CD4-positive, alpha-beta memory T cell (primary cell): ENCODE results near the gene MYO7B. TPM values are rescaled to one million over a fixed set of nuclear protein-coding genes. Genes with fewer than 3 reads are reported as not detected.

ENCODE experiments used
- CTCF ChIA-PET: fragments of 350-600 bp; sonication (Branson Sonifier 250); formaldehyde crosslinking; loops from one replicate; lab custom pipeline; 2021; ENCODE audit warnings: inconsistent platforms; ENCODE audit not compliant: partially characterized antibody; lab: Charles Lee
- POLR2A ChIA-PET: fragments of 350-600 bp; sonication (Branson Sonifier 250); formaldehyde crosslinking; loops from one replicate; lab custom pipeline; 2021; ENCODE audit not compliant: partially characterized antibody; lab: Charles Lee
- DNase-seq, 5 donors: peaks; one replicate each; pipeline versions ENCODE4 v3.0.0 to v3.0.0-alpha.2; 2020 to 2022; ENCODE audit warnings: mixed read lengths in 1 of 5
- H3K27ac ChIP-seq: one replicate; pipeline ENCODE4 v1.7.0; 2013; ENCODE audit warnings: low read depth, low read length
- H3K27me3 ChIP-seq: 2 replicates; pipeline ENCODE4 v1.7.0; 2013; ENCODE audit warnings: mild to moderate bottlenecking, low read length, moderate library complexity; ENCODE audit not compliant: insufficient read depth
- H3K36me3 ChIP-seq: 2 replicates; pipeline ENCODE4 v1.7.0; 2013; ENCODE audit warnings: mild to moderate bottlenecking, low read length, moderate library complexity; ENCODE audit not compliant: insufficient read depth
- H3K4me1 ChIP-seq: 2 replicates; pipeline ENCODE4 v1.7.0; 2013; ENCODE audit warnings: mild to moderate bottlenecking, low read length, moderate library complexity; ENCODE audit not compliant: insufficient read depth
- H3K4me3 ChIP-seq, 2 donors: one replicate each; pipeline ENCODE4 v1.7.0; 2013; ENCODE audit warnings: low read length in 2 of 2, mild to moderate bottlenecking in 1 of 2
- H3K9me3 ChIP-seq, 2 donors: one replicate each; pipeline ENCODE4 v1.7.0; 2013; ENCODE audit warnings: low read length in 2 of 2, control low read depth in 1 of 2; ENCODE audit not compliant: control insufficient read depth in 1 of 2
- H3K27ac Mint-ChIP-seq, 7 donors: one replicate each; pipeline ENCODE4 v1.8.0; 2020 to 2021; ENCODE audit warnings: mixed read lengths in 7 of 7, mild to moderate bottlenecking in 6 of 7, inconsistent platforms in 3 of 7, moderate library complexity in 3 of 7
- H3K27me3 Mint-ChIP-seq, 2 donors: one replicate each; pipeline ENCODE4 v1.8.0; 2020 to 2021; ENCODE audit warnings: mixed read lengths in 2 of 2
- H3K36me3 Mint-ChIP-seq, 2 donors: one replicate each; pipeline ENCODE4 v1.8.0; 2020 to 2021; ENCODE audit warnings: mixed read lengths in 2 of 2, inconsistent platforms in 1 of 2, mild to moderate bottlenecking in 1 of 2
- H3K4me1 Mint-ChIP-seq, 4 donors: one replicate each; pipeline ENCODE4 v1.8.0; 2020 to 2021; ENCODE audit warnings: mixed read lengths in 4 of 4, mild to moderate bottlenecking in 1 of 4
- H3K4me3 Mint-ChIP-seq, 8 donors: one replicate each; pipeline ENCODE4 v1.8.0; 2020 to 2021; ENCODE audit warnings: mixed read lengths in 8 of 8, mild to moderate bottlenecking in 7 of 8, moderate library complexity in 6 of 8, inconsistent platforms in 3 of 8
- H3K9me3 Mint-ChIP-seq, 8 donors: one replicate each; pipeline ENCODE4 v1.8.0; 2020 to 2021; ENCODE audit warnings: mixed read lengths in 8 of 8, mild to moderate bottlenecking in 5 of 8, inconsistent platforms in 3 of 8, moderate library complexity in 1 of 8
- intact Hi-C: fragments of 100-400 bp; cut with micrococcal nuclease; formaldehyde crosslinking; loops from one replicate; pipeline ENCODE4 v1.15.1; 2023
- polyA plus RNA-seq, 2 donors: library from polyadenylated mRNA; unstranded; fragments of 300-500 nt; fragmentation: Illumina TruSeq; gene quantifications; one replicate each; pipeline ENCODE4 v1.2.3, GENCODE V29; 2021
- total RNA-seq, 2 experiments: library from RNA; stranded (reverse); gene quantifications; one replicate each; pipeline ENCODE4 v1.2.3, GENCODE V29; 2021

The MYO7B gene
- total and polyA plus RNA-seq, 4 experiments from 2014 or later, result not detected

- Mint-ChIP-seq H3K27ac (peak overlapping the region; percentile 12 to 66 (median 43)), H3K36me3 (no peaks in the 10 kb centered on the region), H3K4me1 (peaks cover 9 to 51% (median 30%) of the 10 kb centered on the region in 4 donors), H3K9me3 (no peaks in the 10 kb centered on the region), H3K27me3 (no peaks in the 10 kb centered on the region), H3K4me3 (no peak overlapping the region)
- no peaks in the 10 kb centered on the region for H3K27me3 ChIP-seq
- H3K36me3 ChIP-seq, result no peaks in the 10 kb centered on the region
- POLR2A ChIA-PET, result no interaction called here
- DNase-seq, result peak in 1 of 5 donors; percentile 18
- H3K9me3 ChIP-seq, result no peaks in the 10 kb centered on the region
- CTCF ChIA-PET, result interaction anchor here (2.9 kb wide), 1 partner anchor 53 kb away, joined by 6 read pairs; no protein-coding TSS in a partner anchor
- H3K4me1 ChIP-seq, result peaks cover 32% of the 10 kb centered on the region
- H3K4me3 ChIP-seq, result no peak overlapping the region
- H3K27ac ChIP-seq, result no peak overlapping the region
- intact Hi-C loops, result loop anchor here (10.0 kb wide), 1 partner anchor 300 kb away; no protein-coding TSS in a partner anchor
Observed at GRCh38 chr2:127644066-127645025, 108.9 kb downstream of the MYO7B start.

DNA sequence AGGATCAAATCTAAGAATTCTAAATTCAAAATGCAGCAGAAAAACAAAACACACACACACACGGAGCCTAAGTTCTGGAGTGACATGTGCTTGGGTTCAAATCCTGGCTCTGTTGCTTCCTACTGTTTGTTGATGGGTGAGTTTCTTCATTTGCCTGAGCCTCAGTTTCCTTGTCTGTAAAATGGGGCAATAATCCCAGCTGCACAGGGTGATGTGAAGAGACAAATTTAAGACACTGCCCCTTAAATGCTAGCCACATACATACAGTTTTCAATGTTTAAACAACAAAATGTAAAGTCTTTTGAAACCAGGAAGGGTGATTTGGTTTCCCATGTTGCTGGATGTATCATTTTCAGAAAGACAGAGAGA is 109.5 kb downstream of the MYO7B start:
- no peak overlapping the region for H3K4me3 Mint-ChIP-seq
- peaks cover 29% of the 10 kb centered on the region for H3K4me1 ChIP-seq
- H3K27ac ChIP-seq, result no peak overlapping the region
- H3K27ac Mint-ChIP-seq, result peak overlapping the region in 6 of 7 donors; percentile 12 to 66 (median 42)
- no peak for DNase-seq
- H3K27me3 ChIP-seq, result no peaks in the 10 kb centered on the region
- POLR2A ChIA-PET, result no interaction called here
- H3K9me3 Mint-ChIP-seq, result no peaks in the 10 kb centered on the region
- H3K9me3 ChIP-seq, result no peaks in the 10 kb centered on the region
- H3K36me3 ChIP-seq, result no peaks in the 10 kb centered on the region
- no peaks in the 10 kb centered on the region for H3K27me3 Mint-ChIP-seq
- intact Hi-C loops, result loop anchor here (10.0 kb wide), 1 partner anchor 300 kb away; no protein-coding TSS in a partner anchor
- CTCF ChIA-PET, result interaction anchor here (2.9 kb wide), 1 partner anchor 54 kb away, joined by 6 read pairs; no protein-coding TSS in a partner anchor
- H3K4me3 ChIP-seq, result no peak overlapping the region
- peaks cover 13 to 49% (median 30%) of the 10 kb centered on the region in 4 donors for H3K4me1 Mint-ChIP-seq
- H3K36me3 Mint-ChIP-seq, result no peaks in the 10 kb centered on the region

- no peaks in the 10 kb centered on the region for H3K27me3 Mint-ChIP-seq
- DNase-seq, result peak in 1 of 5 donors; percentile 12
- CTCF ChIA-PET, result interaction anchor here (2.9 kb wide), 1 partner anchor 54 kb away, joined by 6 read pairs; no protein-coding TSS in a partner anchor
- no peaks in the 10 kb centered on the region for H3K36me3 ChIP-seq
- no peaks in the 10 kb centered on the region for H3K9me3 Mint-ChIP-seq
- no peaks in the 10 kb centered on the region for H3K9me3 ChIP-seq
- intact Hi-C loops, result loop anchor here (10.0 kb wide), 1 partner anchor 301 kb away; no protein-coding TSS in a partner anchor
- no peak within 1 kb of the TSS for H3K4me3 Mint-ChIP-seq
- H3K4me3 ChIP-seq, result no peak within 1 kb of the TSS
- H3K4me1 Mint-ChIP-seq, result peaks cover 13 to 43% (median 26%) of the 10 kb centered on the region in 4 donors
- H3K27ac Mint-ChIP-seq, result peak within 1 kb of the TSS in 4 of 7 donors; percentile 12 to 47 (median 43)
- POLR2A ChIA-PET, result no interaction called here
- H3K27ac ChIP-seq, result no peak within 1 kb of the TSS
- H3K4me1 ChIP-seq, result peaks cover 23% of the 10 kb centered on the region
- H3K36me3 Mint-ChIP-seq, result no peaks in the 10 kb centered on the region
- no peaks in the 10 kb centered on the region for H3K27me3 ChIP-seq
Observed at GRCh38 chr2:127645395-127646291, 110.2 kb downstream of the MYO7B start, which contains the start of gene GPR17. GPR17 (plus strand) TSS chr2:127646153; CDS start chr2:127650736, 4,583 bp downstream.

DNA sequence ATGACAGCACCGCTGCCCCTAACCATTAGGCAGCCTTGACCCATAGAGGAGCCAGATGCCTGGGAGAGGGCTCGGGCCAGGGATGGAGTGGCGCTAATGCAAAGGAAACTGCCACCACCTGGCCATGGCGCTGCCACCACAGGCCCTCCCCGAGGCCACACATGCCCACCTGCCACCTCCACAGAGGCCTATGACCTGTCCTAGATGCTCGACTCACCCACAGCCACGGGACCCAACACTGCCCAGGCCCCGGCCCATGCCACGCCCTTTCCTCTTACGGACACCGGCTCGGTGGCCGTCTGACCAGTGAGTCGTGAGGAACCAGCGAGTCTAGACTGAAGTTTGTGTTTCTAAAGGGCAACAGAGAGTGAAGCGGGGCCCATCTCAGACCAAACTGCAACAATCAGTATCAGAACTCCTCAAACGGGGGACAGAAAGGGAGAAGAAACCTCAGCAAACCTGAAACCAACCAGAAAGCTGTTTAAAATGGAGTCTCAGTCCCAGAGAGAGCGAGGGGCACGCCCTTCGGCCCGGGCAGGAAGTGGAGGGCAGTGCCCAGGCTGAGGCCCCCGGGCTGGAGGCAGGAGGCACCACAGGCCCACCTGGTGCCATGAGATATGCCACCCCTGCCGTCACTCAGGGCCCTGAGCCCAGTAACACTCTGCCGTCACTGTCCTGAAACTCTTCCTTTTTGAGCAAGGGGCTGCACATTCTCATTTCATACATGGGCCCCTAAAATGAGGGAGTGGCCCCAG is 111.2 kb downstream of the MYO7B start:
- Histone ChIP-seq H3K36me3 (no peaks in the 10 kb centered on the region), H3K9me3 (no peaks in the 10 kb centered on the region), H3K27me3 (no peaks in the 10 kb centered on the region), H3K4me1 (peaks cover 12% of the 10 kb centered on the region), H3K27ac (no peak overlapping the region), H3K4me3 (no peak overlapping the region)
- no peak overlapping the region for H3K4me3 Mint-ChIP-seq
- no peaks in the 10 kb centered on the region for H3K27me3 Mint-ChIP-seq
- POLR2A ChIA-PET, result no interaction called here
- peak in 1 of 5 donors; percentile 14 for DNase-seq
- CTCF ChIA-PET, result interaction anchor here (2.9 kb wide), 1 partner anchor 55 kb away, joined by 6 read pairs; no protein-coding TSS in a partner anchor
- intact Hi-C loops, result loop anchor here (10.0 kb wide), 1 partner anchor 302 kb away; no protein-coding TSS in a partner anchor
- H3K9me3 Mint-ChIP-seq, result no peaks in the 10 kb centered on the region
- H3K4me1 Mint-ChIP-seq, result peaks cover 13 to 33% (median 22%) of the 10 kb centered on the region in 4 donors
- H3K36me3 Mint-ChIP-seq, result no peaks in the 10 kb centered on the region
- no peak overlapping the region for H3K27ac Mint-ChIP-seq

- H3K4me3 Mint-ChIP-seq, result no peak overlapping the region
- H3K27me3 Mint-ChIP-seq, result no peaks in the 10 kb centered on the region
- Histone ChIP-seq H3K9me3 (no peaks in the 10 kb centered on the region), H3K27ac (no peak overlapping the region), H3K36me3 (no peaks in the 10 kb centered on the region), H3K4me1 (peaks cover 9% of the 10 kb centered on the region), H3K27me3 (no peaks in the 10 kb centered on the region), H3K4me3 (no peak overlapping the region)
- intact Hi-C loops, result loop anchor here (10.0 kb wide), 1 partner anchor 303 kb away; no protein-coding TSS in a partner anchor
- ChIA-PET POLR2A (no interaction called here), CTCF (interaction anchor here (1.0 to 7.6 kb wide), 4 partner anchors 8 to 450 kb away, joined by 3 to 98 read pairs (median 38); no protein-coding TSS in a partner anchor)
- H3K36me3 Mint-ChIP-seq, result no peaks in the 10 kb centered on the region
- H3K27ac Mint-ChIP-seq, result peak overlapping the region in 2 of 7 donors; percentile 27 to 35
- H3K4me1 Mint-ChIP-seq, result peaks cover 12 to 28% (median 18%) of the 10 kb centered on the region in 4 donors
- no peaks in the 10 kb centered on the region for H3K9me3 Mint-ChIP-seq
- DNase-seq, result peak in 1 of 5 donors; percentile 23
Observed at GRCh38 chr2:127647242-127648190, 112.0 kb downstream of the MYO7B start.
